ENCODE measurements around the gene HEBP2. TPM values are rescaled to one million over a fixed set of nuclear protein-coding genes. Genes with fewer than 3 reads are reported as not detected.

HEBP2 gene, protein sequence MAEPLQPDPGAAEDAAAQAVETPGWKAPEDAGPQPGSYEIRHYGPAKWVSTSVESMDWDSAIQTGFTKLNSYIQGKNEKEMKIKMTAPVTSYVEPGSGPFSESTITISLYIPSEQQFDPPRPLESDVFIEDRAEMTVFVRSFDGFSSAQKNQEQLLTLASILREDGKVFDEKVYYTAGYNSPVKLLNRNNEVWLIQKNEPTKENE
- 43.3 and 52.5 TPM in 2 replicates for polyA plus RNA-seq

DNA sequence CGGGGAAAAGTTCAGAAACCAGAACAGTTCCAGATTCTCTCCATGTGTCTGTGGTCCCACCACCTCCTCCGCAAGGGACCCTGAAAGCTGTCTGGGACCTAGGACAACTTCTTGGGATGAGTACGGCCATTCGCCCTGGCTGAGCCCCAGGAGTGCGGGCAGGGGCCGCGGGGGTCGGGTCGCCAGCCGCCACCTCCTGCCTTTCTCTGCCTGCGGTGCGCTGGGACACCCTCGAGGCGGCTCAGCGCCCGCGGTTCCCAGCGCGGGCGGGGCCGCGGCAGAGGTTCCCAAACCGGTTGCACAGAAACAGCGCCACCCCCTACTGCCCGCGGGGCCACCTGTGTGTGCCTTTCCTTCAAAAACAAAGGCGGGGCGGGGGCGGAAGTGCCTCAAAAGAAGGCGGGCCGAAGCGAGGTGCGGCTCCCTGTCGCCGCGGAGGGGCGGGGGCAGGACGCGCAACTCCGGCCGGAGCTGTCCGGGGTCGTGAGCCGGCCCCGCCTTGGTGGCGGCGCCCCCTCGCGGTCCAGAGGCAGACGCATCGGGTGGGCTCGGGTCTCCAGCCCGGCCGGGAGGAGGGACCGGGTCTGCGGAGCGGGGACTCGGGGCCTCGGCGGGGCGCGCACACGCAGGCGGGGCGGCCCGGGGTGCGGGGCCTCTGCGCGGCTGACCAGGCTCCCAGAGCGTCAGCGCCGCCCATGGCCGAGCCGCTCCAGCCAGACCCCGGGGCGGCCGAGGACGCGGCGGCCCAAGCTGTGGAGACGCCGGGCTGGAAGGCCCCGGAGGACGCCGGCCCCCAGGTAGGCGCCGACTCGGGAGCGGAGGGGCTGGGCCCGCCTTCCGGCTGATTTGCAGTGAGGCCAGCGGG lies at the start of gene HEBP2:
TSS of gene HEBP2 (plus strand) at position 423 of the 865 bp plus-strand sequence. CDS start at position 696, 273 bp downstream.

DNA sequence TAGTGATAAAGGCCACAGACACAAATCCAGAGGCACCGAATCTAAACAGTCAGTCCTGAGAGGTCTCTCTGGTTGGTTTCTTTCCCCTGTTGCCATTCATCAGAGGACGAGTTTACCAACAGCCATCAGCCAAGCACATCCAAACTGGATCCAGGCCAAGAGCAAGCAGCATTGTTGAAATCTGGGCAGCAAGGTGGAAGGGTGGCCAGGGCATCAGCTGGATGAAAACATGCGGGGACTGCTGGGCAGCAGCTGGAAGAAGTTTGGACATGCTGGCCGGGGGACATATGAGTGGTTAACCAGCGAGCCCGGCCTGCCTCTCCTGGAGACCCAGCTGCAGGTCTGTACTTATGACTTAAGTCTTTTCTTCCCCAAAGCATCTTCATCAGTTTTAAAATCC lies 26.2 kb upstream of the HEBP2 start, which contains the start of gene SMIM28:
TSS of gene SMIM28 (plus strand) at position 62 of the 400 bp plus-strand sequence. CDS start at position 230, 168 bp downstream.

Other genes starting within 250 kb of the HEBP2 start
- gene ARFGEF3, start 242.3 kb upstream of the HEBP2 start, polyA plus RNA-seq: 10.4 and 12.2 TPM in 2 replicates
- gene PBOV1, start 185.7 kb upstream of the HEBP2 start, polyA plus RNA-seq: not detected in 2 replicates
- gene SMIM28, start 26.3 kb upstream of the HEBP2 start, polyA plus RNA-seq: not detected in 2 replicates
- 8.7 and 9.3 TPM in 2 replicates for gene NHSL1, start 95.3 kb downstream of the HEBP2 start, polyA plus RNA-seq